A673 (cell line): ENCODE measurements around the gene BTBD6.

Experiments
- CTCF ChIP-seq: fragments of 300-800, 200-600 bp; sonication (generic); conservative IDR thresholded peaks from 2 replicates; pipeline ENCODE4 v1.5.1; 2017; ENCODE audit warnings: low read depth, mild to moderate bottlenecking, antibody characterized with exemption, low read length, moderate library complexity, mixed read lengths
- EZH2 ChIP-seq: fragments of 200-600 bp; sonication (generic); IDR thresholded peaks from 2 replicates; pipeline ENCODE4 v1.6.1; 2017; ENCODE audit warnings: borderline replicate concordance, low read depth, mild to moderate bottlenecking, mixed read lengths, antibody characterized with exemption, low read length; ENCODE audit not compliant: poor library complexity, severe bottlenecking

DNA sequence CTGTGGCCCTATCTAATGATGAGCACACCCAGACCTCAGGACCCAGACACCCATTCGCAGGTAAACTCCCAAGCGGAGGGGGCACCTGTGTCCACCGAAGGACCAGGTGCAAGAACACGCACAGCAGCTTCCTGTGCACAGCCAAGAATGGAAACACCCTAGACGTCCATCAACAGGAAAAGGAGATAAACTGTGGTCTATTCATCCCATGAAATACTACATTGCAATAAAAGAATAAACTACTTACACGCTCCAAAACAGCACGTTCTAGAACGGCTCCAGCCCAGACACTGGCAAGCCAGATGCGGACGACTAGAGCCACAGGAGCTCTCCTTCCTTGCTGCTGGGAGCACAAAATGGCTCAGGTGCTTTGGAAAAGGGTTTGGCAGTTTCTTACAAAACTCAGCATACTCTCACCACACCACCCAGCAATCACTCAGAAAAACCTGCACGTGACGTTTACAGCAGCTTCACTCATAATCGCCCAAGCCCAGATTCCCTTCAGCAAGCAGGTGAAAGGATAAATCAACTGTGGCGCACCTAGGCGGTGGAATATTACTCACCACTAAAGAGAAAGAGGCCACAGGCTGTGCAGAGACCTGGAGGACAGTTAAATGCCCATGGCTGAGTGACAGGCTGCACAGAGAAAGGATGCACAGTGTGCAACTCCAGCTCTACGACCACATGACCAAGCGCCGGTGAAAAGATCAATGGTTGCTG is 31.5 kb downstream of the BTBD6 start:
- no peak for TF ChIP-seq CTCF
- no peak for TF ChIP-seq EZH2
